Left hindlimb (tissue), 1 donor: Measurements from ENCODE around the gene PPAN.

Experiments
- DNase-seq: peaks from one replicate; pipeline ENCODE4 v3.0.0-alpha.2; 2018

Gene PPAN

DNA sequence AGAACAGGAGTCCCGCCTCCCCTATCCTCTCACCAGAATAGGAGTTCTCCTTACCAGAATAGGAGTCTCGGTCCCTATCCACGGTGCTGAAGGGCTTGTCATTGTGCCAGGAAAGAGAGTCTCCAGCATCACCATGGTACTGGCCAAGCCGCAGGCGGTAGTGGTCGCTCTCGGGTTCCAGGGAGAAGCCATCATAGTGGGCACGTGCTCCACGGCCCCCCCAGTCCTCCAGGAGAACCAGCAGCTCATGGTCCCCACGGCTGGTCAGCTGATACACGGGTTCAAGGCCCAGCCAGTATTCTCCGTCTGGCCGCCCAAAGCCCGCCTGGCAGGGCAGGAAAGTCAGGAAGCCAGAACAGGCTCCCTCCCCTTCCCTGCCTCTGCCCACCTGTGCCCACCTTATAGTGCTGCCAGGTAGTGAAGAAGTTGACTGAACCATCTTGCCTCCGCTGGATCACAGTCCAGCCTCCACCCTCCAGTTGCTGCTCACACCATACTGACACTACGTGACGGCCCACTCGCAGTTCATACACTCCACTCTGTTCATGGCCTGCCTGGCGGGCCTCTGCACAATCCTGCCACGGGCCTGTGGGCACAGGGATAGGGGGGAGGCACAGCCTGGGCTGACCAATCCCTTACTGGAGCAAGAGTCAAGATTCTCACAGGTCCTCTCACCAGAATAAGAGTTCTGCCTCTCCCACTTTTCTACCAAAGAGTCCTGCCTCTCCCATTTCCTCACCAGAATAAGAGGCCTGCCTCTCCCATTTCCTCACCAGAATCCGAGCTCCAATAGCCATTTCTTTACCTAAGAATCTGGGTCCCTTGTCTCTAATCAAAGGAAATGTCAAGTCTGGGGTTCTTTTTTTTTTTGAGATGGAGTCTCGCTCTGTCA lies 12.6 kb upstream of the PPAN start:
- DNase-seq = no peak

DNA sequence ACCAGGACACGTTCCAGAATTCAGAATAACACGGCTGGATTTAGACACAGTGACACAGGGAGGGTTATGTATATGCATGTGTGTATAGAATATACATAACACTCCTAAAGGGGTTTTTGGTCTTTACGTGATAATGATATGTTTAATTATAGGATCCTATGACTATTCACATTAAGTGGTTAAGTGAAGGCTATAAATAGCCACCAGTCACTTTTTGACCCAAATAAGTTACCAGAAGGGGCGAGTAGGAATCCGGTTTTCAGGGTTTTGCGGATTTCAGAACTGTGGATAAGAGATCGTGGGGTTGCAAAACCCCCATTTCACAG lies 10.6 kb upstream of the PPAN start:
- DNase-seq = no peak

DNA sequence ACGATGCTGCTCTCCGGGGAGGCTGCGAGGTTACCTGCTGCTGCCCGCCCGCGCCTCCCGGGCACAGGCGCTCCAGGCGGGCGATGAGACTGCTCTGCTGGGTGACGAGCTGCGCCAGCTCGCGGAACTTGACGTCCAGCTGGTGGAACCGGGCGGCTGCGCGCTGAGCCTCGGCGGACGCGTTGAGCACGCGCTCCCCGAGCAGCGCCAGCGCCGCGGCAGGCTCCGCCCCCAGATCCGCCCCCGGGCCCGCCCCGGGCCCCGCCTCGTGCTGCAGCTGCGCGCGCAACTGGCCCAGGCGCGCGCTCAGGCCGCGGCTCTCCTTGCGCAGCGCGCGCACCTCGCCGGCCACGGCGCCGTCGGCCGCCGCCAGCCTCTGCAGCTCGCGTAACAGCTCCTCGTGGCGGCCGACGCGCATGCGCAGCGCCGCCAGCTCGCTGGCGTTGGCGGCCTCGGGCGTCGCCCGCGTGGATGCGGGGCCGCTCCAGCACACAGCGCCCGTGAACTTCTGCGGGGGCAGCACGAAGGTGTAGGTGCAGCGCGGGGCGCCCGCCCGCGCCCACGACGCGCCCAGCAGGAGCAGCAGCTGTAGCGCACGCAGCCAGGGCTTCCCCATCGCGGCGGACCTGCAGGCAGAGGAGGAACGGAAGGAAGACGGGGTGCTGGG lies 10.1 kb upstream of the PPAN start:
- DNase-seq = peak; percentile 91

GRCh38 chr19:10096615-10096963 lies 9.6 kb upstream of the PPAN start:
- DNase-seq = no peak

DNA sequence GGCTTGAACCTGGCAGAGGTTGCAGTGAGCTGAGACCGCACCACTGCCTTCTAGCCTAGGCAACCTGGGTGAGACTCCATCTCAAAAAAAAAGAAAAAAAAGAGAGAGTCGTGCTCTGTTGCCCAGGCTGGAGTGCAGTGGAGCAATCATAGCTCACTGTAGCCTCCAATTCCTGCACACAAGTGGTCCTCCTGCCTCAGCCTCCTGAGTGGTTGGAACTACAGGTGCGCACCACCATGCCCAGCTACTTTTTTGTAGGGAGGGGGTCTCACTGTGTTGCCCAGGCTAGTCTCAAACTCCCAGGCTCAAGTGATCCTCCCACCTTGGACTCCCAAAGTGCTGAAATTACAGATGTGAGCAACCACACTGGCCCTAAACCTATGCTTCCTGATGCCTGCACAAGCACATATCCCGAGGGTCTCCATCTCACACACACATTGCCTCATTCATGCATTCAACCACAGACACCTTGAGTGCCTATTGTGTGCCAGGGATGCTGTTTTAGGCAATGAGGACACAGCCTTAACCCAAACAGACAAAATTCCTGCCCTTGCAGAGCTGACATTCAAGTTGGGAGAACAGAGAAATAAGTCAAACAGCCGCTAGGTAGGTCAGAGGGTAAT lies 5.9 kb upstream of the PPAN start:
- DNase-seq = no peak

DNA sequence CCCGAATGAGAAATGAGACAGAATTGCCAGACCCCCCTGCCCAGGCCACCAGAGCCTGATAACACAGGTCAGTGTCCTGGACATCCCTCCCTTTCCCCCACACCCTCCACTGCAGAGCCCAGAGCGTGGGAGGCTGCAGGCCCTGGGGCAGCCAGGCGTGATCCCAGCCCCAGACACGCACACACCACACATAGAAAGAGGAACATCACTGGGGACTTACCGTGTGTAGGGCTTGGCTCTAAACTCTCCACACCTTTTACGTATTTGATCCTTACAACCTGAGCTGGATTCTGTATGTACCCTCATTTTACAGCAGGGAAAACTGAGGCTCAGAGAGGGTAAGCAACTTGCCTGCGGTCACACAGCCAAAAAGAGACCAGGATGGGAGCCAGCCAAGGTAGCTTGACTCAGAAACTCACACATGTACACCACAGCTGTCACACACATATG lies 3.4 kb upstream of the PPAN start:
- DNase-seq = no peak

DNA sequence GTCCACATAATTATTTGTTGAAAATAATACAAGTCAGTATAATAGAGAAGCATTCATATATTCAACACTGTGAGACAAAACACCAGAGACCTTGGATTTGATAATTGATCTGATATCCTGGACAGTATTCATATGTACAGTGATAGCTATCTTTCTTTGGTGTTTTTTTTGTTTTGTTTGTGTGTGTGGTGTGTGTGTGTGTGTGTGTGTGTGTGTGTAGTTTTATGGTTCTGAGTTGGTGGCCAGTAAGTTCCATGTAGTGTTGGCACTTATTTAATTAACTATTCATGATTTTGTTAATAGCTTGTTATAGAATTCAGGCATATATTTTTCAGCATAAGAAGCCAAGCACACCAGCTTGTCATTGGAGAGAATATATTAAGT lies 2.0 kb upstream of the PPAN start:
- DNase-seq = no peak

DNA sequence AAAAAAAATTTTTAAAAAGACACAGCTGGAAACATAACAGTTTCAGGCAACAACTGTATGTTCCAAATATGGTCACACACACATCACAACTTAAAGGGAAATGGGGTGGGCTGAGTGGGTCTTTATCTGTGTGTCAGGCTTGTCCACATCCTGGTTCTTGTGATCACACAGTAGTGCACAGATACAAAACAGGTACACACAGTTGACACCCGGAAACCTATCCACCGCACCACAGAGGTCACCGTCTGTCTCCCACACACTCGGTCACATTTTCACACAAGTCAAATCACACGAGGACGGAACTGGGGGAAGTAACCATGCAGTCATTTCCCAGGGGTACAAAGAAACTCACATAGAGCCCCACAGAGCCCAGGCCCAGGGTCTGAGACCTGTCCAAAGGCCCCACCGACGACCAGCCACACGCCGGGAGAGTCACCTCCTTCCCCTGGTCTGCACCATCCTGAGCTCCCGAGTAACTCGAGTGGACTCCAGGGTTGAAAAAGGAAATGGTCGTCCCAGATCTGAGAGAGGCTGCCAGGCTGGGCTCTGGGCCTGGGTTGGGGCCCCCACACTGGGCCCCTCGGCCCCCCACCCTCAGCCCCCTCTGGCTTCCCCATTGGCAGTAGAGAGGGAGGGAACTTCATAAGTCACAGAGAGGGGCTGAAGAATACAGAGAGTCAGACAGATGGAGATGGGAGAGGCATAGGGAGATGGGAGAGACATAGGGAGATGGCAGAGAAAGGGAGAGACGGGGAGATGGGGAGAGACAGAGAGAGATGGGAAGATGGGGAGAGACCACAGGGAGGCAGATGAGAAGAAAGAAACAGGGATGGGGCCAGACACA lies 1.3 kb upstream of the PPAN start:
- peak; percentile 78 for DNase-seq

GRCh38 chr19:10105509-10106099 lies 558 bp upstream of the PPAN start:
- DNase-seq = peak; percentile 88

GRCh38 chr19:10107254-10107653 lies 1.1 kb downstream of the PPAN start:
- no peak for DNase-seq

DNA sequence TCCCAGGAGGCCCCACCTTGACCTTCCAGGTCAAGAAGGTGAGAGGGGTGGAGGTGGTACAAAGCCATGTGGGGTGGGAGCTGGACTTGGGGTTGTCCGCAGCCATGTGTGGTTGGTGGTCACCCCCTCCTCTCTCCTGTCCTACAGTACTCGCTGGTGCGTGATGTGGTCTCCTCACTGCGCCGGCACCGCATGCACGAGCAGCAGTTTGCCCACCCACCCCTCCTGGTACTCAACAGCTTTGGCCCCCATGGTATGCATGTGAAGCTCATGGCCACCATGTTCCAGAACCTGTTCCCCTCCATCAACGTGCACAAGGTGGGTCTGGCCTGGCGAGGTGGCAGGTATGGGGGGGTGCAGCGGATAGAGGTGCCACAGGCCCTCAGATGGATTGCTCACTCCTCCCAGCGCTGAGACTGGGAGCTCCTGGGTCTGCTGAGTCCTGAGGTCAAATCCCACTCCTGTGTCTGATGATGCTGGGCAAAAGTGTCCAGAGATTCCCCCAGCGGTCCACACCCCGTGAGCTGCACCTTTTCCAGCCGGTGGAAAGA lies 1.7 kb downstream of the PPAN start:
- DNase-seq = no peak

- no peak for DNase-seq
Measured at GRCh38 chr19:10109528-10109927, 3.4 kb downstream of the PPAN start.

DNA sequence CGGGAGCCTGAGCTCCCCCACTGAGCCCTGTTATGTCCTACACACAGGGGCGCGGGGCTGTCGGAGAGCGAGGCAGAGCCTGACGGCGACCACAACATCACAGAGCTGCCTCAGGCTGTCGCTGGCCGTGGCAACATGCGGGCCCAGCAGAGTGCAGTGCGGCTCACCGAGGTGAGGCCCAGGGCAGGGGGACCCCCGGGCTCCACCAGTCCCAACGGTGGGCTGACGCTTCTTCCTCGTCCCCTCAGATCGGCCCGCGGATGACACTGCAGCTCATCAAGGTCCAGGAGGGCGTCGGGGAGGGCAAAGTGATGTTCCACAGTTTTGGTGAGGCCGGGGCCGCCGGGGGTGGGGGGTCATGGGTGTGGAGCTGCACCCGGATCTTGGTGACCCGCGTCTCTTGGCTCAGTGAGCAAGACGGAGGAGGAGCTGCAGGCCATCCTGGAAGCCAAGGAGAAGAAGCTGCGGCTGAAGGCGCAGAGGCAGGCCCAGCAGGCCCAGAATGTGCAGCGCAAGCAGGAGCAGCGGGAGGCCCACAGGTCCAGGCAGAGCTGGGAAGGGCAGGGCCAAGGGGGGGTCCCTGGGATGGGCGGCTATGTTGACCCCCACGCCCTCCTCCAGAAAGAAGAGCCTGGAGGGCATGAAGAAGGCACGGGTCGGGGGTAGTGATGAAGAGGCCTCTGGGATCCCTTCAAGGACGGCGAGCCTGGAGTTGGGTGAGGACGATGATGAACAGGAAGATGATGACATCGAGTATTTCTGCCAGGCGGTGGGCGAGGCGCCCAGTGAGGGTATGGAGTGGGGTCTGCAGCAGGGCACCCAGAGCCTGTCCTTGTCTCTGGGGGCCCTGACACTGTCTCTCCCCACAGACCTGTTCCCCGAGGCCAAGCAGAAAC lies 4.2 kb downstream of the PPAN start:
- DNase-seq = no peak

GRCh38 chr19:10110972-10111317 lies 4.8 kb downstream of the PPAN start:
- DNase-seq = no peak

DNA sequence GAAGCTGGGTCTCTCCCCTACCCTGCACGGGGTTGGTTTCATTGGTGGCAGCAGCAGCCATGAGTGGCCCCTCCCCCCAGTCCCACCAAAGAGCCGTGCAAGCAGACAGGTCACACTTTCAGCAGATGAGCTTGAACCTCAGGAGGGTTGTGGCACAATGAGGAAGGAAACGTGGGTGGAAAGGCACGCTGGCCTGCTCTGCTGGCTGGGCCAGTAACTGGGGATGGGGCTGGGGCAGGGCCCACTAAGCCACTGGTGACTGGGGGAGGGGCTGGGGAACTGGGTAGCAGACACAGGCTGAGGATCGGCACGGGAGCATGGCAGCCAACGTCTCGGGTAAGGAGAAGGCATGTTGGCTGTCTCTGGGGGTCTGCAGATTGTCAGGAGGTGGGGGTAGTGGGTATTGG lies 5.2 kb downstream of the PPAN start, which contains the start of gene P2RY11:
TSS of gene P2RY11 (plus strand) at position 289 of the 407 bp plus-strand sequence. CDS start at position 318, 29 bp downstream.
- no peak for DNase-seq

GRCh38 chr19:10112037-10112761 lies 6.0 kb downstream of the PPAN start:
- no peak for DNase-seq

DNA sequence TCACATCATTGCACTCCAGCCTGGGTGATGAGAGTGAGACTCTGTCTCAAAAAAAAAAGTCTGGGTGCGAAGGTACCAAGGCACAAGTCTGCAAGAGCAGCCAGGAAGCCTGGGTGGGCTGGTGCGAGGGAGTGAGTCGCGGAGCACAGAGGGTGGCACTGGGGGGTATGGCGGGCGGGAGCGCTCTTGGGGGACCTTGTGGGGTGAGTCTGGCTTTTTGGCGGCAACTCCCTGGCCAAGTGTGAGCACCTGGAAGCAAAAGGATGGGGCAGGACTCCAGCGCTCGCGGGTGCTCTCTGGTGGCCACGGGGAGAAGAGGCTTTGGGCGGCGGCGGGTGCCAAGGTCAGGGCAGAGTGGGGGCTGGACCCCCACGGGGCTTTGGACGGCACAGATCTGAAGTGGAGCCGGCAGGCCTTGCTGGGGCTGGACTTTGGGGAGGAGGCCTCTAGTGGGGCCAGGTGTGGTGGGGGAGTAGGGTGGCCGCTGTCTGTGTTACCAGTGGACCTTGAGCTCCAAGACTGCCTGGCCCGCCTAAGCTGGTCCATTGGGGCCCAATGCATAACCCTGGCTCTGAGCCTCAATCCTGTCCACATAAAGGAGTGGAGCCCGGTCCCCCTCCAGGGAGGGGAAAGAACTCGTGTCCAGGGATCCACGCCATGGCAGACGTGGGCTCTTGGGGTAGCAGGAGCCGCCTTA lies 6.9 kb downstream of the PPAN start:
- DNase-seq = peak; percentile 59

- DNase-seq = no peak
Measured at GRCh38 chr19:10113592-10113963, 7.4 kb downstream of the PPAN start.

- no peak for DNase-seq
Measured at GRCh38 chr19:10113964-10114650, 7.9 kb downstream of the PPAN start.
